SK-N-SH (cell line): ENCODE data around the gene CTSO. TPM values are rescaled to one million over a fixed set of nuclear protein-coding genes. Genes with fewer than 3 reads are reported as not detected.

Experiments used
- CTCF ChIA-PET: fragments of 300-600, 350-600 bp; formaldehyde crosslinking; extraction: SDS; loops from one replicate; lab custom pipeline; 2021; lab: Yijun Ruan, JAX
- POLR2A ChIA-PET: fragments of 350-600 bp; sonication (Branson Sonifier 250); formaldehyde crosslinking; extraction: SDS; loops from one replicate; lab custom pipeline; 2020; ENCODE audit warnings: antibody characterized with exemption, inconsistent platforms; lab: Yijun Ruan, JAX
- DNase-seq: peaks from one replicate; pipeline ENCODE4 v3.0.0; 2012
- H2AFZ ChIP-seq: fragments of 200-600 bp; sonication (generic); 2 replicates; pipeline ENCODE4 v1.8.1; 2016; ENCODE audit warnings: antibody characterized with exemption, mild to moderate bottlenecking, low read depth
- H3F3A ChIP-seq: fragments of 200-600 bp; sonication (generic); replicated peaks from 2 replicates; pipeline ENCODE3; 2016; ENCODE audit warnings: antibody characterized with exemption, mild to moderate bottlenecking; ENCODE audit not compliant: insufficient read depth
- H3K27ac ChIP-seq, 2 experiments: fragments of 200-500 bp in 1 of 2; fragments of 200-600 bp in 1 of 2; sonication (Bioruptor generic) in 1 of 2; sonication (generic), shearing (Covaris generic) in 1 of 2; 2 replicates each; pipeline versions ENCODE4 v1.5.1 to v1.6.1; 2014 to 2016; ENCODE audit warnings: low read depth in 2 of 2, inconsistent platforms in 1 of 2, low read length in 1 of 2, mild to moderate bottlenecking in 1 of 2, mixed read lengths in 1 of 2
- H3K27me3 ChIP-seq: fragments of 200-600 bp; sonication (generic), shearing (Covaris generic); 2 replicates; pipeline ENCODE4 v1.6.1; 2016; ENCODE audit warnings: mixed run types; ENCODE audit not compliant: insufficient read depth
- H3K36me3 ChIP-seq, 2 experiments: fragments of 200-500 bp in 1 of 2; fragments of 200-600 bp in 1 of 2; sonication (Bioruptor generic) in 1 of 2; sonication (generic) in 1 of 2; replicated peaks in 1 of 2; 2 replicates each; pipeline versions ENCODE3 to v1.5.1; 2014 to 2016; ENCODE audit warnings: low read length in 1 of 2, mild to moderate bottlenecking in 1 of 2; ENCODE audit not compliant: insufficient read depth in 2 of 2, control insufficient read depth in 1 of 2
- H3K4me1 ChIP-seq, 2 experiments: fragments of 200-500 bp in 1 of 2; fragments of 200-600 bp in 1 of 2; sonication (Bioruptor generic) in 1 of 2; sonication (generic), shearing (Covaris generic) in 1 of 2; 2 replicates each; pipeline versions ENCODE4 v1.5.1 to v1.6.1; 2014 to 2016; ENCODE audit warnings: low read depth in 1 of 2, low read length in 1 of 2, mixed run types in 1 of 2; ENCODE audit not compliant: insufficient read depth in 2 of 2, control insufficient read depth in 1 of 2
- H3K4me2 ChIP-seq: fragments of 200-600 bp; sonication (generic), shearing (Covaris generic); 2 replicates; pipeline ENCODE4 v1.6.1; 2017; ENCODE audit warnings: mixed run types
- H3K4me3 ChIP-seq, 2 experiments: fragments of 200-500 bp in 1 of 2; fragments of 200-600 bp in 1 of 2; sonication (Bioruptor generic) in 1 of 2; sonication (generic), shearing (Covaris generic) in 1 of 2; 2 replicates each; pipeline versions ENCODE4 v1.5.1 to v1.8.1; 2014 to 2016; ENCODE audit warnings: low read depth in 2 of 2, inconsistent platforms in 1 of 2, low read length in 1 of 2, mild to moderate bottlenecking in 1 of 2, mixed read lengths in 1 of 2, moderate library complexity in 1 of 2
- H3K79me2 ChIP-seq: fragments of 200-600 bp; sonication (generic); 2 replicates; pipeline ENCODE4 v1.8.1; 2017; ENCODE audit warnings: mild to moderate bottlenecking; ENCODE audit not compliant: insufficient read depth
- H3K9ac ChIP-seq: fragments of 200-600 bp; sonication (generic); 2 replicates; pipeline ENCODE4 v1.6.1; 2017; ENCODE audit warnings: mixed run types
- H3K9me2 ChIP-seq: fragments of 200-600 bp; sonication (generic); 2 replicates; pipeline ENCODE4 v1.6.1; 2017; ENCODE audit warnings: mixed run types
- H3K9me3 ChIP-seq: fragments of 200-600 bp; sonication (generic); 2 replicates; pipeline ENCODE4 v1.6.1; 2017; ENCODE audit warnings: mixed run types, mild to moderate bottlenecking, moderate library complexity
- H4K20me1 ChIP-seq: fragments of 200-600 bp; sonication (generic); 2 replicates; pipeline ENCODE4 v1.6.1; 2017; ENCODE audit warnings: mild to moderate bottlenecking, mixed run types; ENCODE audit not compliant: insufficient read depth
- CTCF ChIP-seq: fragments of 200-600 bp; sonication (generic); IDR thresholded peaks from 2 replicates; pipeline ENCODE4 v1.6.1; 2017; ENCODE audit warnings: antibody characterized with exemption, mild to moderate bottlenecking, moderate library complexity
- ELF1 ChIP-seq: IDR thresholded peaks from 2 replicates; pipeline ENCODE4 v1.4.0; 2012
- EP300 ChIP-seq, 2 experiments: IDR thresholded peaks; 2 replicates each; pipeline versions ENCODE4 v1.4.0 to v1.6.1; 2012; ENCODE audit warnings: borderline replicate concordance in 1 of 2, low read depth in 1 of 2, low read length in 1 of 2
- FOXJ3 ChIP-seq: sonication (generic); formaldehyde crosslinking; IDR thresholded peaks from 2 replicates; pipeline ENCODE4 v1.5.1; 2020; ENCODE audit warnings: mild to moderate bottlenecking, missing genetic modification reagents
- GATA2 ChIP-seq: sonication (generic); formaldehyde crosslinking; IDR thresholded peaks from 2 replicates; pipeline ENCODE4 v1.5.0; 2020; ENCODE audit warnings: mild to moderate bottlenecking, missing genetic modification reagents
- NFIC ChIP-seq: IDR thresholded peaks from 2 replicates; pipeline ENCODE4 v1.4.0; 2012; ENCODE audit warnings: borderline replicate concordance
- NRF1 ChIP-seq: IDR thresholded peaks from 2 replicates; pipeline ENCODE4 v1.6.1; 2012; ENCODE audit warnings: low read depth, mild to moderate bottlenecking, low read length
- POLR2AphosphoS5 ChIP-seq: IDR thresholded peaks from 2 replicates; pipeline ENCODE4 v1.6.1; 2012; ENCODE audit warnings: low read depth, low read length
- RAD21 ChIP-seq: IDR thresholded peaks from 2 replicates; pipeline ENCODE4 v1.6.1; 2012; ENCODE audit warnings: mild to moderate bottlenecking, low read length
- RCOR1 ChIP-seq: fragments of 150-350 bp; IDR thresholded peaks from 2 replicates; pipeline ENCODE4 v1.6.1; 2017; ENCODE audit warnings: antibody characterized with exemption, low read length
- TCF12 ChIP-seq: IDR thresholded peaks from 2 replicates; pipeline ENCODE4 v1.4.0; 2012
- USF2 ChIP-seq: fragments of 150-350 bp; IDR thresholded peaks from 2 replicates; pipeline ENCODE4 v1.6.1; 2017; ENCODE audit warnings: antibody characterized with exemption, low read length, low read depth, borderline replicate concordance
- WGBS: methylation state at CpG from one replicate; pipeline ENCODE4 v1.1.6; 2017; ENCODE audit warnings: low lambda C conversion rate; 5-methylcytosine and 5-hydroxymethylcytosine counted together
- polyA plus RNA-seq, 3 experiments: library from polyadenylated mRNA; depleted of rRNA; stranded (reverse); fragments of >200 nt; gene quantifications; 2 replicates each; pipeline ENCODE4 v1.2.3, GENCODE V29; 2012
- TF ChIP-seq, protein P1 (sequence below): fragments of 150-350 bp; IDR thresholded peaks from 2 replicates; pipeline ENCODE4 v1.6.1; 2016; ENCODE audit warnings: mild to moderate bottlenecking, low read depth, low read length
- TF ChIP-seq, protein P2 (sequence below): IDR thresholded peaks from 2 replicates; pipeline ENCODE4 v1.4.0; 2012; ENCODE audit warnings: low read depth, borderline replicate concordance

CTSO gene
- polyA plus RNA-seq, 1 of the 3 experiments (the other 2 are of a cell fraction) = 3.3 TPM

DNA sequence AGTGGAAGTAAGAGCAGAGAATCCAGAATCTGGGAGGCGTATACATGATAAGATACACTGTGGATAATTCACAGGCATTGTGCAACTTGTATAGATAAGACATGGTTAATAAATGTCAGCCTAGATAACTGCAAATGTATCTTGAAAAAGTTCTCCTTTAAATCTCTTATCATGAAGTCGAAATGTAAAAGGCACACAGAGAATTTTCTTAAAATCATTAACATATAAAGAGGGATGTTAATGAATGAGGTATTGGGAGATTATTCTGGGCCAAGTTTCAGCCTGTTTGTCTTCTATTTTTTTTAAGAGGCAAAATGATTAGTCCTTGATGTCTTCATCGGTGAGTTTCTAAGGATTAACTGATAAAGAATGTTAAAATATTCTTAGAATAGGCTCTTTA is 49.3 kb downstream of the CTSO start (continued):
- TF ChIP-seq, protein P1, sequence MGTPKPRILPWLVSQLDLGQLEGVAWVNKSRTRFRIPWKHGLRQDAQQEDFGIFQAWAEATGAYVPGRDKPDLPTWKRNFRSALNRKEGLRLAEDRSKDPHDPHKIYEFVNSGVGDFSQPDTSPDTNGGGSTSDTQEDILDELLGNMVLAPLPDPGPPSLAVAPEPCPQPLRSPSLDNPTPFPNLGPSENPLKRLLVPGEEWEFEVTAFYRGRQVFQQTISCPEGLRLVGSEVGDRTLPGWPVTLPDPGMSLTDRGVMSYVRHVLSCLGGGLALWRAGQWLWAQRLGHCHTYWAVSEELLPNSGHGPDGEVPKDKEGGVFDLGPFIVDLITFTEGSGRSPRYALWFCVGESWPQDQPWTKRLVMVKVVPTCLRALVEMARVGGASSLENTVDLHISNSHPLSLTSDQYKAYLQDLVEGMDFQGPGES = no peak
- TF ChIP-seq USF2 (no peak), POLR2AphosphoS5 (no peak), RAD21 (no peak), RCOR1 (no peak)

GRCh38 chr4:155903453-155903852 is 50.2 kb downstream of the CTSO start, which contains the start of gene TDO2:
Gene TDO2, plus strand, starts transcription at chr4:155903696. Its CDS starts 63 bp downstream, at chr4:155903759.
- TF ChIP-seq, protein P2, sequence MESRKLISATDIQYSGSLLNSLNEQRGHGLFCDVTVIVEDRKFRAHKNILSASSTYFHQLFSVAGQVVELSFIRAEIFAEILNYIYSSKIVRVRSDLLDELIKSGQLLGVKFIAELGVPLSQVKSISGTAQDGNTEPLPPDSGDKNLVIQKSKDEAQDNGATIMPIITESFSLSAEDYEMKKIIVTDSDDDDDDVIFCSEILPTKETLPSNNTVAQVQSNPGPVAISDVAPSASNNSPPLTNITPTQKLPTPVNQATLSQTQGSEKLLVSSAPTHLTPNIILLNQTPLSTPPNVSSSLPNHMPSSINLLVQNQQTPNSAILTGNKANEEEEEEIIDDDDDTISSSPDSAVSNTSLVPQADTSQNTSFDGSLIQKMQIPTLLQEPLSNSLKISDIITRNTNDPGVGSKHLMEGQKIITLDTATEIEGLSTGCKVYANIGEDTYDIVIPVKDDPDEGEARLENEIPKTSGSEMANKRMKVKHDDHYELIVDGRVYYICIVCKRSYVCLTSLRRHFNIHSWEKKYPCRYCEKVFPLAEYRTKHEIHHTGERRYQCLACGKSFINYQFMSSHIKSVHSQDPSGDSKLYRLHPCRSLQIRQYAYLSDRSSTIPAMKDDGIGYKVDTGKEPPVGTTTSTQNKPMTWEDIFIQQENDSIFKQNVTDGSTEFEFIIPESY = no peak
- TF ChIP-seq GATA2 (CRISPR knock-in tag) (no peak), NFIC (no peak), ELF1 (no peak), CTCF (no peak), NRF1 (no peak), EP300 (IDR thresholded peaks at IDR 0.05; ENCODE audit: borderline replicate concordance in 1 of 2, low read depth in 1 of 2, low read length in 1 of 2) (no peak), RAD21 (no peak), TCF12 (no peak), FOXJ3 (CRISPR knock-in tag) (no peak)
- H3K4me2 ChIP-seq = no peak within 1 kb of the TSS
- H3K36me3 ChIP-seq = no peaks in the 10 kb centered on the region
- H3K9me3 ChIP-seq = no peaks in the 10 kb centered on the region
- no peaks in the 10 kb centered on the region for H3K27me3 ChIP-seq
- no peaks in the 10 kb centered on the region for H3F3A ChIP-seq
- ChIA-PET CTCF (interaction anchor here (1.1 to 1.2 kb wide), 2 partner anchors 9 to 49 kb away, joined by 4 to 6 read pairs; partner anchors contain the start of gene CTSO), POLR2A (no interaction called here)
- no peaks in the 10 kb centered on the region for H3K79me2 ChIP-seq
- no peaks in the 10 kb centered on the region for H3K9me2 ChIP-seq
- no peak within 1 kb of the TSS for H3K27ac ChIP-seq
- H3K4me1 ChIP-seq = peaks cover 0 to 5% of the 10 kb centered on the region in 2 experiments; a peak in 1 of 4 replicates
- no peaks in the 10 kb centered on the region for H4K20me1 ChIP-seq
- no peak within 1 kb of the TSS for H3K4me3 ChIP-seq
- no peak within 1 kb of the TSS for H2AFZ ChIP-seq
- no peak within 1 kb of the TSS for H3K9ac ChIP-seq
- 15% methylated on average over 1 of the region's 1 CpG for WGBS
- DNase-seq = no peak
